Measurements from ENCODE around the gene UBE3C. TPM values are rescaled to one million over a fixed set of nuclear protein-coding genes. Genes with fewer than 3 reads are reported as not detected.
A peak's percentile ranks its signal among the peaks of the same experiment; 100 is the strongest.

UBE3C gene
- total and polyA plus RNA-seq, 2 of the 13 experiments (the other 11 are each of a cell fraction or from before 2014, with no cell fraction given) = 27.0 to 48.2 TPM

DNA sequence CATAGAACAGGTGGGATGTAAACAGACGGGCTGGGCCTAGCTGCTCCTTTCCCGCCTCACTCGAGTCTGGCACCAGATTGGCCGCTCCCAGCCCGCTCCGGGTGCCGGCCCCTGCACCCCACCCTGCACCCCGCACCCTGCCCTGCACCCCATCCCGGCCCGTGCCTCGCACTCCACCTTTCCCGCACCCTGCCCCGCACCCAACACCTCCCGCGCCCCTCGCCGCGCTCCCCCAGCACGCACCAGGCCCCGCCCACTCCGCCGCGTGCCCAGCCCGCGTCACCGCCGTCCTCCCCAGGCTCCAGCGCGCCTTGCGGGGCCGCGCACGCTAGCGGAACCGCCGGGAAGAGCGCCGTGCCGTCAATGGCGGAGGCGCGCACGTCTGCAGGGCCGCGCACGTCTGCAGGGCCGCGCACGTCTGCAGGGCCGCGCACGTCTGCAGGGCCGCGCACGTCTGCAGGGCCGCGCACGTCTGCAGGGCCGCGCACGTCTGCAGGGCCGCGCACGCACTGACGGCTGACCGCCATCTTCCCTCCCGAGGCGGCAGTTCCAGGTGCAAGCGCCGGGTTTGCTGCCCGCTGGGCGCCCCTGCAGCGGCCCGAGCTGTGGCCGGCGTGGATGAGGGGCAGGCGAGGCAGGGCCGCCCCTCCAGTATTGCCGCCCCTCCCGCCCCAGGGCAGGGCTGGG is at the start of gene UBE3C (continued):
- TF ChIP-seq, protein P1, sequence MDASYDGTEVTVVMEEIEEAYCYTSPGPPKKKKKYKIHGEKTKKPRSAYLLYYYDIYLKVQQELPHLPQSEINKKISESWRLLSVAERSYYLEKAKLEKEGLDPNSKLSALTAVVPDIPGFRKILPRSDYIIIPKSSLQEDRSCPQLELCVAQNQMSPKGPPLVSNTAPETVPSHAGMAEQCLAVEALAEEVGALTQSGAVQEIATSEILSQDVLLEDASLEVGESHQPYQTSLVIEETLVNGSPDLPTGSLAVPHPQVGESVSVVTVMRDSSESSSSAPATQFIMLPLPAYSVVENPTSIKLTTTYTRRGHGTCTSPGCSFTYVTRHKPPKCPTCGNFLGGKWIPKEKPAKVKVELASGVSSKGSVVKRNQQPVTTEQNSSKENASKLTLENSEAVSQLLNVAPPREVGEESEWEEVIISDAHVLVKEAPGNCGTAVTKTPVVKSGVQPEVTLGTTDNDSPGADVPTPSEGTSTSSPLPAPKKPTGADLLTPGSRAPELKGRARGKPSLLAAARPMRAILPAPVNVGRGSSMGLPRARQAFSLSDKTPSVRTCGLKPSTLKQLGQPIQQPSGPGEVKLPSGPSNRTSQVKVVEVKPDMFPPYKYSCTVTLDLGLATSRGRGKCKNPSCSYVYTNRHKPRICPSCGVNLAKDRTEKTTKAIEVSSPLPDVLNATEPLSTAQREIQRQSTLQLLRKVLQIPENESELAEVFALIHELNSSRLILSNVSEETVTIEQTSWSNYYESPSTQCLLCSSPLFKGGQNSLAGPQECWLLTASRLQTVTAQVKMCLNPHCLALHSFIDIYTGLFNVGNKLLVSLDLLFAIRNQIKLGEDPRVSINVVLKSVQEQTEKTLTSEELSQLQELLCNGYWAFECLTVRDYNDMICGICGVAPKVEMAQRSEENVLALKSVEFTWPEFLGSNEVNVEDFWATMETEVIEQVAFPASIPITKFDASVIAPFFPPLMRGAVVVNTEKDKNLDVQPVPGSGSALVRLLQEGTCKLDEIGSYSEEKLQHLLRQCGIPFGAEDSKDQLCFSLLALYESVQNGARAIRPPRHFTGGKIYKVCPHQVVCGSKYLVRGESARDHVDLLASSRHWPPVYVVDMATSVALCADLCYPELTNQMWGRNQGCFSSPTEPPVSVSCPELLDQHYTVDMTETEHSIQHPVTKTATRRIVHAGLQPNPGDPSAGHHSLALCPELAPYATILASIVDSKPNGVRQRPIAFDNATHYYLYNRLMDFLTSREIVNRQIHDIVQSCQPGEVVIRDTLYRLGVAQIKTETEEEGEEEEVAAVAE (CRISPR knock-in tag; IDR thresholded peaks at IDR 0.05; ENCODE audit: borderline replicate concordance) = no peak
- TF ChIP-seq ZNF792 (CRISPR knock-in tag; IDR thresholded peaks at IDR 0.05) (no peak), ISX (CRISPR knock-in tag; conservative IDR thresholded peaks at IDR 0.05) (no peak), HMGA1 (CRISPR knock-in tag; conservative IDR thresholded peaks at IDR 0.05) (no peak), ZNF646 (CRISPR knock-in tag; IDR thresholded peaks at IDR 0.05) (no peak), TERF1 (CRISPR knock-in tag; IDR thresholded peaks at IDR 0.05) (no peak), HNRNPH1 (optimal IDR thresholded peaks at IDR 0.05; ENCODE audit: low read depth, low read length) (no peak), RBAK (CRISPR knock-in tag; IDR thresholded peaks at IDR 0.05) (no peak), ZFP1 (CRISPR knock-in tag; IDR thresholded peaks at IDR 0.05) (no peak), GFI1 (CRISPR knock-in tag; IDR thresholded peaks at IDR 0.05; ENCODE audit: borderline replicate concordance) (no peak; the same call in 1 of the 2 replicates), ZNF160 (CRISPR knock-in tag; IDR thresholded peaks at IDR 0.05) (0 out of 2 replicates have a peak, but pooled peaks have one; percentile 10), NR2C2 (CRISPR knock-in tag; IDR thresholded peaks at IDR 0.05; ENCODE audit: borderline replicate concordance) (peak; percentile 43; the same call in 1 of the 2 replicates), KLF13 (CRISPR knock-in tag; IDR thresholded peaks at IDR 0.05) (no peak), YY1 (IDR thresholded peaks at IDR 0.05; ENCODE audit: insufficient read depth, insufficient replicate concordance, low read depth, low read length) (peak; percentile 93), MAF1 (CRISPR knock-in tag; IDR thresholded peaks at IDR 0.05; ENCODE audit: borderline replicate concordance) (no peak)

All from HepG2 (cell line).